Left lung (tissue), 10 donors: ENCODE measurements around the gene MAST4. TPM values are rescaled to one million over a fixed set of nuclear protein-coding genes. Genes with fewer than 3 reads are reported as not detected.

Experiments
- ATAC-seq: fragments of 200-7000 bp; cut with Tn5 transposase; one replicate; pipeline ENCODE4 v1.9.1; 2020; ENCODE audit warnings: moderate library complexity
- DNase-seq, 4 donors: peaks; one replicate each; pipeline ENCODE4 v3.0.0-alpha.2; 2013 to 2020
- H3K27ac ChIP-seq, 2 donors: fragments of 200-600 bp; sonication (generic) in 1 of 2; one replicate each; pipeline versions ENCODE4 v1.5.0 to v1.8.0; 2020 to 2021
- H3K27me3 ChIP-seq, 2 donors: fragments of 200-600 bp; sonication (generic) in 1 of 2; one replicate each; pipeline versions ENCODE4 v1.5.0 to v1.8.0; 2020 to 2021
- H3K36me3 ChIP-seq, 2 donors: fragments of 200-600 bp; sonication (generic) in 1 of 2; one replicate each; pipeline versions ENCODE4 v1.5.0 to v1.8.0; 2020 to 2021
- H3K4me1 ChIP-seq, 2 donors: fragments of 200-600 bp; one replicate each; pipeline ENCODE4 v1.8.0; 2021
- H3K4me3 ChIP-seq, 2 donors: fragments of 200-600 bp; sonication (generic) in 1 of 2; one replicate each; pipeline versions ENCODE4 v1.5.0 to v1.8.0; 2020 to 2021; ENCODE audit warnings: mild to moderate bottlenecking in 1 of 2
- H3K9me3 ChIP-seq, 2 donors: fragments of 200-600 bp; sonication (generic) in 1 of 2; one replicate each; pipeline versions ENCODE4 v1.5.0 to v1.8.0; 2020 to 2021
- CTCF ChIP-seq, 2 donors: fragments of 200-600 bp; sonication (generic) in 1 of 2; IDR thresholded peaks; one replicate each; pipeline versions ENCODE4 v1.5.0 to v1.8.0; 2021; ENCODE audit warnings: antibody characterized with exemption in 2 of 2
- intact Hi-C, 2 donors: fragments of 100-400 bp; cut with DNase I; formaldehyde crosslinking; loops; one replicate each; pipeline versions ENCODE4 v1.11.2 to v1.14.2; 2022
- polyA plus RNA-seq, 6 donors: library from polyadenylated mRNA; unstranded; fragments of 120-200 nt; gene quantifications; one replicate each; pipeline ENCODE4 v1.2.1, GENCODE V29; 2013; ENCODE audit not compliant: insufficient read length in 6 of 6
- total RNA-seq, 2 donors: library from RNA; stranded (reverse); fragmentation: NEBNext Ultra II Directional; extraction: Animal tissue kit (Norgen Biotek cat#: 25700); gene quantifications; one replicate each; pipeline ENCODE4 v1.2.1, GENCODE V29; 2021
- donor health status: DM: no; HTN: yes; CAD: no.
- donor health status: DM: no; HTN: no; CAD: no.

Gene MAST4
- total and polyA plus RNA-seq, 8 donors, result 47.7 to 57.6 (median 53.0) TPM

DNA sequence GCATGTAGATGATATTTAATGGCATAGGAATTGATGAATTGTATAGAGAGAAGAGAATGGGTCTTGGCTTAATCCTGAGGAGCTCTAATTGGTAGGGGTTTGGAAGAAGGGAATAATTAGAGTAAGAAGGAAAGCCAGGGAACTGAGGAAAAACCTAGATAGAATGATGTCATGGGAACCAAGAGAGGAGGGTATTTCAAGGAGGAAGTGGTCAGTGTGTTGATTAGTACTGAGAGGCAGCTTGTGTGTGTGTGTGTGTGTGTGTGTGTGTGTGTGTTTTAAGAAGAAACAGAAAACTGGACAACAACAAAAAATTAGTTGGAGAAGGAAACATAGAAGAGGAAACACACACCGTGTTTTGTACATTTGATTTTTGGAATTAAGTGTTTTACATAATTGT lies 42.8 kb downstream of the MAST4 start:
- DNase-seq (no peak), ATAC-seq (no peak)
- TF ChIP-seq CTCF (IDR thresholded peaks at IDR 0.05), result no peak
- H3K4me1 ChIP-seq, result no peaks in the 10 kb centered on the region
- H3K27me3 ChIP-seq, result no peaks in the 10 kb centered on the region
- H3K36me3 ChIP-seq, result no peaks in the 10 kb centered on the region
- intact Hi-C loops, result no loop called here
- no peak overlapping the region for H3K27ac ChIP-seq
- no peak overlapping the region for H3K4me3 ChIP-seq
- H3K9me3 ChIP-seq, result no peaks in the 10 kb centered on the region

DNA sequence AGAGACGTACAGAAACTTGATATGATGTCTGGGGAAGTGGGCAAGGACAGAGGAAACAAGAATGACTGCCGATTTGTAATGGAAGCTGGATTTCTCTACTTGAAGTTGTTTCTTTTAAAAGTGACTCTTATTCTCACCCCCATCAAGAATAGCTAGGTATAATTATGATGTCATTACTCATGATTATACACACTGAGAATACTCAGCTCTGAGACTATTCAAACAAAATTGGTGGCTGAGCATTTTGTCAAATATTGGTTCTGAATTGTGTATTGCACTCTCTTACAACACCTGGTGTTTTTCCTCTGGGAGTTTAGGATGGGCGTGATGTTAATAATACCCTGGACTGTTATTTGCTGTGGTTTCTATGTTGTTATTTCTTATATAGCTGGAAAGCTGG lies 46.3 kb downstream of the MAST4 start:
- Histone ChIP-seq H3K27me3 (no peaks in the 10 kb centered on the region), H3K36me3 (no peaks in the 10 kb centered on the region), H3K9me3 (no peaks in the 10 kb centered on the region), H3K4me3 (no peak overlapping the region), H3K4me1 (no peaks in the 10 kb centered on the region), H3K27ac (peak overlapping the region in 1 of 2 donors; percentile 41)
- peak; percentile 78 for ATAC-seq
- peak in 1 of 4 donors; percentile 17 for DNase-seq
- intact Hi-C loops, result no loop called here
- TF ChIP-seq CTCF (IDR thresholded peaks at IDR 0.05), result no peak

DNA sequence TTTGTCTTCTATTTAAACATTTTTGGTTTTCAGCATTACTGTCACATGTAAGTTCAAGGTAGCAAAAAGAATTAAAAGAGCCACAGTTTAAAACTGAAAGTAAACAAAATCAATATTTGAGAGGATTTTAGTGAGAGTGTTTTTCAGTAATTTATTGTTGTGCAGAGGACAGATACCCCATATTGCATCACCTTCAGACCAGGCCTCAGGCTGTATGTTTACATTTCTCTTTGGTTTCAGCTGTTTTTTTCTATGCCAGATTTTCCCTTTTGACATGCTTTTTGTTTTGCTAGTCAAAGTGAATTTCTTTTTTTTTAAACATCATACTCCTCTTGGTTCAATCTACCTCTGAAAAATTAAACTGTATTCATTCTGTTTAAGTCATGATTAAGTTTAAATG lies 47.2 kb downstream of the MAST4 start:
- ATAC-seq, result peak; percentile 19
- intact Hi-C loops, result no loop called here
- H3K36me3 ChIP-seq, result no peaks in the 10 kb centered on the region
- no peaks in the 10 kb centered on the region for H3K27me3 ChIP-seq
- DNase-seq, result peak in 1 of 4 donors; percentile 26
- no peaks in the 10 kb centered on the region for H3K4me1 ChIP-seq
- no peaks in the 10 kb centered on the region for H3K9me3 ChIP-seq
- TF ChIP-seq CTCF (IDR thresholded peaks at IDR 0.05), result no peak
- no peak overlapping the region for H3K4me3 ChIP-seq
- peak overlapping the region; percentile 41 for H3K27ac ChIP-seq

GRCh38 chr5:66644111-66644510 lies 47.9 kb downstream of the MAST4 start:
- no peak for TF ChIP-seq CTCF (IDR thresholded peaks at IDR 0.05)
- no peaks in the 10 kb centered on the region for H3K27me3 ChIP-seq
- intact Hi-C loops, result no loop called here
- H3K36me3 ChIP-seq, result no peaks in the 10 kb centered on the region
- H3K27ac ChIP-seq, result peak overlapping the region in 1 of 2 donors; percentile 15
- H3K9me3 ChIP-seq, result no peaks in the 10 kb centered on the region
- ATAC-seq, result no peak
- no peak overlapping the region for H3K4me3 ChIP-seq
- H3K4me1 ChIP-seq, result no peaks in the 10 kb centered on the region
- no peak for DNase-seq

DNA sequence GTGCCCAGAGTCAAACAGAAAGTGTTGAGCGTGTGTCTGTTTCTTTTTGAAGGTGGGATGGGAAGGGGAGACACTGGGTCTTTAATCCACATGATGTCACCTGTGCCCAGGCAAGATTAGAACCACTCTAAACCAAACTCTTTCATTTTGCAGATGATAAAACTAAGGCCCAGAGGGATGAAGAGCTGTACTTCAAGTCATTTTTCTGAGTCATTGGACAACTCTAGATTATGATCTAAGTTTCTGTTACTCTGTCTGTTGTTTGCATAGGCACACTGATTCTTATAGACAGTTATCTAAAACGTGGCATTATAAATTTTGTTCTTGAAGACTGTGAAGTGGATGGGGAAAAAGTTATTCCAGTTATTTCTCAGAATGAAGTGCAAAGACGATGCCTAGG lies 48.8 kb downstream of the MAST4 start:
- no peaks in the 10 kb centered on the region for H3K9me3 ChIP-seq
- no peak for ATAC-seq
- DNase-seq, result no peak
- no peaks in the 10 kb centered on the region for H3K4me1 ChIP-seq
- H3K27me3 ChIP-seq, result no peaks in the 10 kb centered on the region
- intact Hi-C loops, result no loop called here
- no peak overlapping the region for H3K27ac ChIP-seq
- no peak overlapping the region for H3K4me3 ChIP-seq
- H3K36me3 ChIP-seq, result no peaks in the 10 kb centered on the region
- no peak for TF ChIP-seq CTCF (IDR thresholded peaks at IDR 0.05)
